Nephron progenitor cell (in vitro differentiated cells): ENCODE results near the gene PLOD3.
A peak's percentile ranks its signal among the peaks of the same experiment; 100 is the strongest.
"Not testable (repeated sequence)": the region's sequence is repeated elsewhere in the genome, so short reads cannot be mapped to it uniquely, and the experiment has no call there.

Source experiments
- DNase-seq: peaks from one replicate; pipeline ENCODE4 v3.0.0; 2021
- H3K27ac Mint-ChIP-seq: 2 replicates; pipeline ENCODE4 v1.8.0; 2021; ENCODE audit warnings: mild to moderate bottlenecking, moderate library complexity, mixed read lengths
- H3K27me3 Mint-ChIP-seq: 2 replicates; pipeline ENCODE4 v1.8.0; 2021; ENCODE audit warnings: mild to moderate bottlenecking, low read depth, mixed read lengths; ENCODE audit not compliant: poor library complexity
- H3K36me3 Mint-ChIP-seq: 2 replicates; pipeline ENCODE4 v1.8.0; 2021; ENCODE audit warnings: low read depth, mixed read lengths
- H3K4me1 Mint-ChIP-seq: 2 replicates; pipeline ENCODE4 v1.8.0; 2021; ENCODE audit warnings: mixed read lengths
- H3K4me3 Mint-ChIP-seq: 2 replicates; pipeline ENCODE4 v1.8.0; 2021; ENCODE audit warnings: mild to moderate bottlenecking, moderate library complexity, mixed read lengths
- H3K9me3 Mint-ChIP-seq: 2 replicates; pipeline ENCODE4 v1.8.0; 2021; ENCODE audit warnings: mild to moderate bottlenecking, moderate library complexity, mixed read lengths
- TF ChIP-seq, protein P1 (sequence below): fragments of 200-600 bp; sonication (generic); IDR thresholded peaks from 2 replicates; pipeline ENCODE4 v1.5.0; 2021; ENCODE audit warnings: antibody characterized with exemption

The PLOD3 gene

DNA sequence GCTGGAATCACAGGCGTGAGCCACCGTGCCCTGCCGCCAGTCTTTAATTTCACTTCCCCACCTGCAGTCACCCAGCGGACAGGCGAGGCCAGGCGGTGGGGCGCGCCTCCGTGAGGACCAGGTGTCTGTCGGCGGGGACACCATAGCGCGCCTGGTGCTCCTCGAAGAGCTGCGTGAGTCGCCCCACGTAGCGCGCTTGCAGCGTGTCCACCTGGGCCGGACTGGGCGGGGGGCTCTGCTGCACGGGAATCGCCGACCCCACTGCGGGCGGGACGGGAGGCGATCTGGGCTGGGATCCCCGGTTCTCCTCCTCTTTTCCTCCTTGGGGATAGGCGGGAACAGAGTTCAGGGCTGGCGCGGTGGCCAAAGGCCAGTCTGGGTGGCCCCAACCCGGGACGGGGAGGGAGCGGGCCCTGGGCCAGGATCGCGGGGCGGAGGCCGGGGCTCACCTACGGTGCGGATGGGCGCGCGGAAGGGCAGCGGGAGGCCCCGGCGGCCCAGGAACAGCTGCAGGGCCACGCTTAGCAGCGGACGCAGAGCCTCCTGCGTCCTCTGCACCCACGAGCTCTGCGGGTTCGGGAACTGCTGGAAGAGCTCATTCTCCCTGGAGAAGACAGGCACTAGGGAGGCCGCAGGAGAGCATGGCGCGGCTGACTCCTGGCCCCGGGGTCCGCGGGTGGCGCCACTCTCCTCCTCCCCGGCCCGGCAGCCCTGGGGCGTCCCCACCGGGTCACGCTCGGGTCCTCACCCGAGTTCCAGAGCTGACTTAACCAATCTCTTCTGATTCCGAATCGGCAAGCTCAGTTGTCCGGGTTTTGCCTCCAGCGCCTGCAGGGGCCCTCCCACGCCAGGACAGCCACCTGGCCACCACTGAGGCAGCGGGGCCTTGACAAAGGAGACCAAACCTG is 15.4 kb downstream of the PLOD3 start:
- H3K36me3 Mint-ChIP-seq: peaks cover 8% of the 10 kb centered on the region
- TF ChIP-seq, protein P1, sequence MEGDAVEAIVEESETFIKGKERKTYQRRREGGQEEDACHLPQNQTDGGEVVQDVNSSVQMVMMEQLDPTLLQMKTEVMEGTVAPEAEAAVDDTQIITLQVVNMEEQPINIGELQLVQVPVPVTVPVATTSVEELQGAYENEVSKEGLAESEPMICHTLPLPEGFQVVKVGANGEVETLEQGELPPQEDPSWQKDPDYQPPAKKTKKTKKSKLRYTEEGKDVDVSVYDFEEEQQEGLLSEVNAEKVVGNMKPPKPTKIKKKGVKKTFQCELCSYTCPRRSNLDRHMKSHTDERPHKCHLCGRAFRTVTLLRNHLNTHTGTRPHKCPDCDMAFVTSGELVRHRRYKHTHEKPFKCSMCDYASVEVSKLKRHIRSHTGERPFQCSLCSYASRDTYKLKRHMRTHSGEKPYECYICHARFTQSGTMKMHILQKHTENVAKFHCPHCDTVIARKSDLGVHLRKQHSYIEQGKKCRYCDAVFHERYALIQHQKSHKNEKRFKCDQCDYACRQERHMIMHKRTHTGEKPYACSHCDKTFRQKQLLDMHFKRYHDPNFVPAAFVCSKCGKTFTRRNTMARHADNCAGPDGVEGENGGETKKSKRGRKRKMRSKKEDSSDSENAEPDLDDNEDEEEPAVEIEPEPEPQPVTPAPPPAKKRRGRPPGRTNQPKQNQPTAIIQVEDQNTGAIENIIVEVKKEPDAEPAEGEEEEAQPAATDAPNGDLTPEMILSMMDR: no peak
- peak; percentile 34 for DNase-seq
- H3K9me3 Mint-ChIP-seq: no peaks in the 10 kb centered on the region
- H3K4me1 Mint-ChIP-seq: peaks cover 15% of the 10 kb centered on the region
- H3K27me3 Mint-ChIP-seq: peaks cover 74% of the 10 kb centered on the region
- peak overlapping the region; percentile 50 for H3K4me3 Mint-ChIP-seq
- H3K27ac Mint-ChIP-seq: no peak overlapping the region

DNA sequence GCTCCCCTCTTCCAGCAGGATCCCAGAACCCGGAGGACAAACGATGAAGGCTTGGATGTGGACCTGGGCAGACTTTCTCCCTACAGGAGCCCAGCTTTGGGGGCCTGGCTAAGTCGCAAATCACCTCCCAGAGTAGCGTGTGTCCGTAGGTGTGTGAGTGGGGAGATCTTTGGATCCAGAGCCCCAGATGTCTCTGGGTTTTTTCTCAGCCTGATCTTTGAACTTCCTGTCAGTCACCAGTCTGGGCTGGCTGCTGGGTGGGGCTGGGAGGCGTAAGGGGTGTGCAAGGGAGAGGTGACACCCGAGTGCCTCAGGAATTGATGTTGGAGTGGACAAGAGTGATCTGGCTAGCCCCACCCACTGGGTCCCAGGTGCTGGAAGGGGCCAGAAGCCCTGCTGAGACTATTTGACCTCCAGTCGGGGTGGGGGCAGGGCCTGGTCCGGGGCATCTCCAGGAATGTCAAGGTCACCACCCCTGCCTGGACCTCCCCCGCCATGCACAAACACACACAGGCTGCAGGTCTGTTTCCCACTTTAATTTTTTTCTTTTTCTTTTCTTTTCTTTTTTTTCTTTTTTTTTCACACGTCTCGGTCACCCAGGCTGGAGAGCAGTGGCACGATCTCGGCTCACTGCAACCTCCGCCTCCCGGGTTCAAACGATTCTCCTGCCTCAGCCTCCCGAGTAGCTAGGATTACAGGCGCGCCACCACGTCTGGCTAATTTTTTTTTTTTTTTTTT is 16.4 kb downstream of the PLOD3 start, which contains the start of gene MOGAT3:
Gene MOGAT3, minus strand, starts transcription at position 175 of the 738 bp plus-strand sequence. CDS start 182 bp downstream, outside the sequence.
- Mint-ChIP-seq H3K4me1 (peaks cover 15% of the 10 kb centered on the region), H3K9me3 (no peaks in the 10 kb centered on the region), H3K27ac (no peak within 1 kb of the TSS), H3K36me3 (peaks cover 5% of the 10 kb centered on the region), H3K27me3 (peaks cover 74% of the 10 kb centered on the region), H3K4me3 (peak within 1 kb of the TSS; percentile 50)
- DNase-seq: peak; percentile 70
- TF ChIP-seq, protein P1: no peak

DNA sequence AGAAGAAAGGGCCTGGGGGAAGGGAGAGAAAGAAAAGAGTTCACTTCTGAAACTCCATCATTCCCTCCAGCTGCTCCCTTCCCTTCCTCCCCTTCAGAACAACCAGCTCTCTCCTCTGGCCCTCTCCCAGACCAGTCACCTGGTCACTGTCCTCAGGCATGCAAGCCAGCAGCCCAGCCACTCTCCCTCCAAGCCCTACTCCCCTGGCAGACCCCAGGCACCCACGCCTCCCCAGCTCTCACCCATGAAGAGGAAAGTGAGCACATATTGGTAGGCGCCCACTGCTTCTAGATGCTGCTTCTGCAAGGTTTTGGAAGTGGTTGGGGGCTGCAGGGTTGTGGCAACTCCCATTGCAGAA is 16.9 kb downstream of the PLOD3 start:
- H3K36me3 Mint-ChIP-seq: no peaks in the 10 kb centered on the region
- H3K27me3 Mint-ChIP-seq: peaks cover 69% of the 10 kb centered on the region
- no peak for DNase-seq
- H3K27ac Mint-ChIP-seq: no peak overlapping the region
- H3K4me3 Mint-ChIP-seq: peak overlapping the region; percentile 50
- TF ChIP-seq, protein P1: no peak
- peaks cover 15% of the 10 kb centered on the region for H3K4me1 Mint-ChIP-seq
- no peaks in the 10 kb centered on the region for H3K9me3 Mint-ChIP-seq

DNA sequence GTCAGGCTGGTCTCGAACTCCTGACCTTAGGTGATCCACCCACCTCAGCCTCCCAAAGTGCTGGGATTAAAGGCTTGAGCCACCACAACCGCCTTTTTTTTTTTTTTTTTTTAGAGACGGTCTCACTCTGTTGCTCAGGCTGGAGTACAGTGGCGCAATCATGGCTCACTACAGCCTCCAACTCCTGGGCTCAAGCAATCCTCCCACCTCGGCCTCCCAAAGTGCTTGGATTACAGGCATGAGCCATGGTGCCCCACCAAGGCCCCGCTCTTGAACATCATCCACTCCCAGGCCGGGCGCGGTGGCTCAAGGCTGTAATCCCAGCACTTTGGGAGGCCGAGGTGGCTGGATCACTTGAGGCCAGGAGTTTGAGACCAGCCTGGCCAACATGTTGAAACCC is 17.9 kb downstream of the PLOD3 start:
- H3K36me3 Mint-ChIP-seq, DNase-seq, H3K27ac Mint-ChIP-seq, H3K9me3 Mint-ChIP-seq, H3K4me3 Mint-ChIP-seq: not testable (repeated sequence)
- peaks cover 15% of the 10 kb centered on the region for H3K4me1 Mint-ChIP-seq
- peaks cover 70% of the 10 kb centered on the region for H3K27me3 Mint-ChIP-seq

DNA sequence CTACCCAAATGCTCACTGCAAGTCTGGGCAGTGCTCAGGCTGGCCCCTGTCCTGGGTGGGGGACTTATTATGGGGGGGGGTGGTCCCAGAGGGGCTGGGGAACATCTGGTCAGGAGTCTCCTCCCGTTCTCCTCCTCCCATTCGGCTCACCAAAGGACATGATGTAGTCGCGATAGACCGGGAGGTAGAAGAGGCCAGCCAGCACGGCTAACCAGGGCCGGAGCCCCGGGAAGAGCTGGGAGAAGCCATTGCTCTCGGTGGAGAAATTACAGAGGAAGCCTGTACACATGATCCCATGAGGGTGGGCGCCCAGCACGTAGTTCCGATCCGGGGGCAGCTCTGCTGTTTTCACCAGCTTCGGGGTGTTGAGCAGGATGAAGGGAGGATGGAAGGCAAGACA is 18.9 kb downstream of the PLOD3 start:
- peaks cover 15% of the 10 kb centered on the region for H3K4me1 Mint-ChIP-seq
- no peak overlapping the region for H3K4me3 Mint-ChIP-seq
- DNase-seq: no peak
- no peaks in the 10 kb centered on the region for H3K36me3 Mint-ChIP-seq
- no peak overlapping the region for H3K27ac Mint-ChIP-seq
- TF ChIP-seq, protein P1: no peak
- no peaks in the 10 kb centered on the region for H3K9me3 Mint-ChIP-seq
- peaks cover 70% of the 10 kb centered on the region for H3K27me3 Mint-ChIP-seq

DNA sequence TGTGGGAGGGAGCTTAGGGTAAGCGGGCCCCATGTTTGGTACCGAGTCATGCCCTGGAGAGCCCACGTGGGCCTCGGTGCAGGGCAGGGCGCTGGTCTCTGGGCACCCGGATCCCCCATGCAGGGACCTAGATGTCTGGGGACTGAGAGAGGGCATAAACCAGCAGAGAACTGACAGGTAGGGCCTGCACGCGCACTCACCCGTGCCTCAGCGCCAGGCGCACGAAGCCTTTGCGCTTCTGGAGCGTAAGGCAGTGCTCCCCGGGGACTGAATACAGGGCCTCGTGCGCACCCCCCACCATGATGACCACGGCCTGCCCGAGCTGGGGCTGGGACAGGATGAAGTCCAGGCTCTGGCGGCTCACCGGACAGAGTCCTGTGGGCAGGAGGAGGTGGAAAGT is 19.4 kb downstream of the PLOD3 start:
- H3K27ac Mint-ChIP-seq: no peak overlapping the region
- no peaks in the 10 kb centered on the region for H3K36me3 Mint-ChIP-seq
- H3K9me3 Mint-ChIP-seq: no peaks in the 10 kb centered on the region
- no peak overlapping the region for H3K4me3 Mint-ChIP-seq
- peaks cover 68% of the 10 kb centered on the region for H3K27me3 Mint-ChIP-seq
- TF ChIP-seq, protein P1: no peak
- DNase-seq: no peak
- H3K4me1 Mint-ChIP-seq: peaks cover 15% of the 10 kb centered on the region
